HCT116 (cell line): ENCODE measurements around the gene ROBO1. TPM values are rescaled to one million over a fixed set of nuclear protein-coding genes. Genes with fewer than 3 reads are reported as not detected.

Source experiments
- ATAC-seq: fragments of 200-7000 bp; cut with Tn5 transposase; 2 replicates; pipeline ENCODE4 v1.9.1; 2020; ENCODE audit warnings: mild to moderate bottlenecking, moderate library complexity
- BruUV-seq: library from RNA; stranded (reverse); fragments of 400-500 nt; replicated peaks from 2 replicates; lab custom pipeline; 2021; lab: Mats Ljungman, UMichigan
- CTCF ChIA-PET: fragments of 300-600 bp; sonication (Branson Sonifier 250); formaldehyde crosslinking; loops from one replicate; lab custom pipeline; 2021; ENCODE audit warnings: antibody characterized with exemption; lab: Charles Lee
- POLR2A ChIA-PET: fragments of 300-600, 350-600 bp; sonication (Branson Sonifier 250); formaldehyde crosslinking; loops from one replicate; lab custom pipeline; 2021; ENCODE audit warnings: antibody characterized with exemption; lab: Charles Lee
- RAD21 ChIA-PET, 2 experiments: fragments of 300-600 bp; sonication (Branson Sonifier 250); formaldehyde crosslinking; loops; one replicate each; lab custom pipeline; 2023; ENCODE audit warnings: low total read pairs in 2 of 2; ENCODE audit not compliant: uncharacterized antibody in 2 of 2, unreplicated experiment in 2 of 2, low non-redundant PET in 1 of 2; lab: Charles Lee
- DNase-seq: peaks from one replicate; pipeline ENCODE4 v3.0.0-alpha.2; 2010; ENCODE audit warnings: low read depth, low spot score
- H2AFZ ChIP-seq: fragments of 200-600 bp; shearing (Covaris generic), sonication (generic); 2 replicates; pipeline ENCODE4 v1.6.1; 2017; ENCODE audit warnings: low read depth, mixed run types, mixed read lengths, antibody characterized with exemption, low read length; ENCODE audit not compliant: poor library complexity, severe bottlenecking
- H3K27ac ChIP-seq: 2 replicates; pipeline ENCODE4 v1.5.1; 2012; ENCODE audit warnings: low read depth, low read length
- H3K27me3 ChIP-seq: fragments of 200-600 bp; sonication (generic); 2 replicates; pipeline ENCODE4 v1.6.1; 2016; ENCODE audit warnings: mixed run types, low read length, mixed read lengths; ENCODE audit not compliant: insufficient read depth
- H3K36me3 ChIP-seq, 2 experiments: fragments of 200-500 bp in 1 of 2; fragments of 200-600 bp in 1 of 2; sonication (Bioruptor generic) in 1 of 2; sonication (generic) in 1 of 2; 2 replicates each; pipeline versions ENCODE4 v1.5.1 to v1.6.1; 2014 to 2016; ENCODE audit warnings: low read length in 2 of 2, inconsistent platforms in 1 of 2, mixed read lengths in 1 of 2, mixed run types in 1 of 2; ENCODE audit not compliant: insufficient read depth in 2 of 2, control insufficient read depth in 1 of 2
- H3K4me1 ChIP-seq, 2 experiments: fragments of 200-600 bp in 1 of 2; sonication (generic) in 1 of 2; 2 replicates each; pipeline versions ENCODE4 v1.5.1 to v1.6.1; 2012 to 2017; ENCODE audit warnings: low read length in 2 of 2, inconsistent platforms in 1 of 2, mild to moderate bottlenecking in 1 of 2, mixed read lengths in 1 of 2, mixed run types in 1 of 2, moderate library complexity in 1 of 2; ENCODE audit not compliant: insufficient read depth in 2 of 2, control insufficient read depth in 1 of 2
- H3K4me2 ChIP-seq: fragments of 200-600 bp; sonication (generic); 2 replicates; pipeline ENCODE4 v1.6.1; 2017; ENCODE audit warnings: mixed run types, low read length, mixed read lengths
- H3K4me3 ChIP-seq, 2 experiments: fragments of 200-600 bp in 1 of 2; sonication (generic) in 1 of 2; replicated peaks in 1 of 2; 2 replicates each; pipeline ENCODE4 v1.5.1; 2011 to 2016; ENCODE audit warnings: low read length in 2 of 2, control low read depth in 1 of 2, low read depth in 1 of 2, mild to moderate bottlenecking in 1 of 2, mixed read lengths in 1 of 2, mixed run types in 1 of 2
- H3K79me2 ChIP-seq: fragments of 200-600 bp; sonication (generic); 2 replicates; pipeline ENCODE4 v1.6.1; 2017; ENCODE audit warnings: mild to moderate bottlenecking, mixed run types, low read length, moderate library complexity, mixed read lengths; ENCODE audit not compliant: insufficient read depth
- H3K9ac ChIP-seq: fragments of 200-600 bp; sonication (generic); 2 replicates; pipeline ENCODE4 v1.6.1; 2016; ENCODE audit warnings: low read length, mixed read lengths
- H3K9me2 ChIP-seq: fragments of 200-600 bp; sonication (generic), shearing (Covaris generic); 2 replicates; pipeline ENCODE4 v1.6.1; 2017; ENCODE audit warnings: mixed run types, mild to moderate bottlenecking, moderate library complexity; ENCODE audit not compliant: insufficient read depth
- H3K9me3 ChIP-seq, 2 experiments: fragments of 200-500 bp in 1 of 2; fragments of 200-600 bp in 1 of 2; sonication (Bioruptor generic) in 1 of 2; sonication (generic) in 1 of 2; 2 replicates each; pipeline ENCODE4 v1.6.1; 2014 to 2017; ENCODE audit warnings: low read length in 2 of 2, mixed read lengths in 2 of 2, inconsistent platforms in 1 of 2, low read depth in 1 of 2, mild to moderate bottlenecking in 1 of 2, mixed run types in 1 of 2, moderate library complexity in 1 of 2; ENCODE audit not compliant: control insufficient read depth in 1 of 2, insufficient read depth in 1 of 2
- H4K20me1 ChIP-seq: fragments of 200-600 bp; sonication (generic), shearing (Covaris generic); 2 replicates; pipeline ENCODE4 v1.6.1; 2017; ENCODE audit warnings: mixed run types, mild to moderate bottlenecking, moderate library complexity; ENCODE audit not compliant: insufficient read depth
- ATF3 ChIP-seq: IDR thresholded peaks from 2 replicates; pipeline ENCODE4 v1.6.1; 2012
- CTCF ChIP-seq, 3 experiments: fragments of 200-600 bp in 1 of 3; sonication (generic) in 1 of 3; IDR thresholded peaks in 2 of 3; conservative IDR thresholded peaks in 1 of 3; 2 replicates each; pipeline ENCODE4 v1.5.1; 2012 to 2017; ENCODE audit warnings: low read depth in 2 of 3, low read length in 2 of 3, antibody characterized with exemption in 1 of 3, borderline replicate concordance in 1 of 3, control low read depth in 1 of 3, mild to moderate bottlenecking in 1 of 3, mixed read lengths in 1 of 3, mixed run types in 1 of 3, moderate library complexity in 1 of 3; ENCODE audit not compliant: insufficient read depth in 1 of 3
- EGR1 ChIP-seq: IDR thresholded peaks from 2 replicates; pipeline ENCODE4 v1.6.1; 2012; ENCODE audit warnings: low read depth
- RAD21 ChIP-seq: IDR thresholded peaks from 2 replicates; pipeline ENCODE4 v1.6.1; 2012; ENCODE audit warnings: low read depth, mild to moderate bottlenecking
- ZBTB33 ChIP-seq: IDR thresholded peaks from 2 replicates; pipeline ENCODE4 v1.6.1; 2011; ENCODE audit warnings: mild to moderate bottlenecking, low read length, moderate library complexity; ENCODE audit not compliant: insufficient replicate concordance; ENCODE audit errors: extremely low read depth
- intact Hi-C: fragments of 100-400 bp; cut with micrococcal nuclease; formaldehyde crosslinking; loops from 2 replicates; pipeline ENCODE4 v1.10.0; 2022
- total RNA-seq: library from RNA; stranded (reverse); gene quantifications from one replicate; pipeline ENCODE4 v1.2.1, GENCODE V29; 2021; ENCODE audit not compliant: unreplicated experiment
- TF ChIP-seq, protein P1 (sequence below): IDR thresholded peaks from 2 replicates; pipeline ENCODE4 v1.6.1; 2012

ROBO1 gene
- total RNA-seq, 1 experiment from 2014 or later = 0.27 TPM

DNA sequence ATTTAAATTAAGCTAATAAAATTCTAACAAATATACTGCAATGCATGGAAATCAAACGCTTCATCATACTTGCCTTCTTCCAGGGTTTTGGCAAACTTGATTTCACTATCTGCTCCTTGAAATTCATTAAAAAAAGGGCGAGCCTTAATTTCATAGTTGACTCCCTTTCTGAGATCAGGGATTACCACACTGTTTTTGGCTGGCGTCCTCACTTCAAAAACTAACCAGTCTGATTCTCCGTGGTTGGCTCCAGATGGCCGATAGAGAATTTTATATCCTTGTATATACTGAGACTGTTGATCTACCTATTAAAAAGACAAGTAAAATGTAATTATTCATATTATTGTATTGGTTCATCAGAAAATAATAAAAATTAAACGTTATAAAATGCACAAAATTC, 1106.8 kb downstream of the ROBO1 start:
- no peak overlapping the region for H2AFZ ChIP-seq
- H3K27ac ChIP-seq = no peak overlapping the region
- no peaks in the 10 kb centered on the region for H4K20me1 ChIP-seq
- no peaks in the 10 kb centered on the region for H3K27me3 ChIP-seq
- no peak overlapping the region for H3K4me3 ChIP-seq
- H3K4me1 ChIP-seq = no peaks in the 10 kb centered on the region
- intact Hi-C loops = no loop called here
- H3K36me3 ChIP-seq = no peaks in the 10 kb centered on the region
- no peak for TF ChIP-seq EGR1
- TF ChIP-seq, protein P1, sequence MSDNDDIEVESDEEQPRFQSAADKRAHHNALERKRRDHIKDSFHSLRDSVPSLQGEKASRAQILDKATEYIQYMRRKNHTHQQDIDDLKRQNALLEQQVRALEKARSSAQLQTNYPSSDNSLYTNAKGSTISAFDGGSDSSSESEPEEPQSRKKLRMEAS = no peak
- no peak for TF ChIP-seq ATF3
- no peaks in the 10 kb centered on the region for H3K9me2 ChIP-seq
- no peaks in the 10 kb centered on the region for H3K79me2 ChIP-seq
- CTCF ChIA-PET = no interaction called here
- RAD21 ChIA-PET = no interaction called here
- POLR2A ChIA-PET = no interaction called here
- BruUV-seq = no TSS peak
- H3K9me3 ChIP-seq = peaks cover 0 to 13% of the 10 kb centered on the region in 2 experiments; a peak in 3 of 4 replicates
- H3K4me2 ChIP-seq = no peak overlapping the region
- ATAC-seq (no peak), DNase-seq (no peak)
- no peak overlapping the region for H3K9ac ChIP-seq

DNA sequence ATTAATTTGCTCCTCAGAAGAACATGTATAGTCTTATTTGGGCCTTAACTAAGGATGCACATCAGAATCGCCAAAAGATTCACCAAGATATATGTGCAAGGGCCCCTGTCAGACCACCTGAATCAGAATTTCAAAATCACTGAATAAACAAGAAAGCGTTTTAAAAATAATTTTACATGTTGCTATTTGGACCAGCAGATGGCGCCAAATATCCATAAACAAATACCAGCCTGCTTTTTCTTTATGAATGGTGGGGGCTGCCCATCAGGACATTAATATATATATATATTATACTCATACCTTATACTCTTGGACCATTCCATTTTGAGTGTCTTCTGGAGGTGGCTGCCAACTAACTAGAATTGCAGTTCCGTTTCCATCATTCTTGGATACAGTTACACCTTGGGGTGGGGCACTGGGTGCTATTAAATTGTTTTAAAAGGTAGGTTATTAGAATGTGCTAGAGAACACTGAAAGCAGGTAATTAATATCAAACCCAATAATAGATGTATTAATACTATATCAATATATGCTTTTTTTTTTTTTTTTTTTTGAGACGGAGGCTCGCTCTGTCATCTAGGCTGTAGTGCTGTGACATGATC, 1108.3 kb downstream of the ROBO1 start:
- Histone ChIP-seq H3K4me1 (no peaks in the 10 kb centered on the region), H3K79me2 (no peaks in the 10 kb centered on the region), H4K20me1 (no peaks in the 10 kb centered on the region), H2AFZ (no peak overlapping the region), H3K27me3 (no peaks in the 10 kb centered on the region), H3K9me2 (no peaks in the 10 kb centered on the region), H3K9ac (no peak overlapping the region), H3K36me3 (no peaks in the 10 kb centered on the region), H3K4me2 (no peak overlapping the region), H3K4me3 (no peak overlapping the region), H3K9me3 (peaks cover 0 to 21% of the 10 kb centered on the region in 2 experiments; a peak in 3 of 4 replicates), H3K27ac (no peak overlapping the region)
- ATAC-seq (no peak), DNase-seq (peak; percentile 2)
- TF ChIP-seq RAD21 = peak; percentile 38
- TF ChIP-seq ZBTB33 = no peak
- TF ChIP-seq CTCF (IDR thresholded peaks at IDR 0.05 in 2 of 3, conservative IDR thresholded peaks at IDR 0.05 in 1 of 3; ENCODE audit: borderline replicate concordance in 1 of 3, insufficient read depth in 1 of 3, low read depth in 2 of 3, low read length in 2 of 3) = peak; percentile 14 to 44 (median 32); a peak in 3 of 6 replicates
- intact Hi-C loops = loop anchor here (1.0 to 2.0 kb wide), 2 partner anchors 702 to 837 kb away; no protein-coding TSS in a partner anchor
- no TSS peak for BruUV-seq
- ChIA-PET CTCF (no interaction called here), RAD21 (no interaction called here), POLR2A (no interaction called here)
